Right lobe of liver (tissue), 4 donors: ENCODE results near the gene MYRFL.

Experiments
- POLR2A ChIP-seq: fragments of 450-650 bp; IDR thresholded peaks from one replicate; pipeline ENCODE4 v1.6.1; 2017; ENCODE audit warnings: antibody characterized with exemption, mild to moderate bottlenecking
- TF ChIP-seq, protein P1 (sequence below), 4 donors: fragments of 200-600 bp in 3 of 4; fragments of 450-650 bp in 1 of 4; IDR thresholded peaks; one replicate each; pipeline versions ENCODE4 v1.5.1 to v1.8.0; 2016 to 2022; ENCODE audit warnings: antibody characterized with exemption in 4 of 4, mild to moderate bottlenecking in 2 of 4
- donor health status: DM: no; HTN: no; CAD: no.
- donor health status: DM: no; HTN: no; CAD: no.
- donor health status: DM: no; HTN: yes; CAD: no.

DNA sequence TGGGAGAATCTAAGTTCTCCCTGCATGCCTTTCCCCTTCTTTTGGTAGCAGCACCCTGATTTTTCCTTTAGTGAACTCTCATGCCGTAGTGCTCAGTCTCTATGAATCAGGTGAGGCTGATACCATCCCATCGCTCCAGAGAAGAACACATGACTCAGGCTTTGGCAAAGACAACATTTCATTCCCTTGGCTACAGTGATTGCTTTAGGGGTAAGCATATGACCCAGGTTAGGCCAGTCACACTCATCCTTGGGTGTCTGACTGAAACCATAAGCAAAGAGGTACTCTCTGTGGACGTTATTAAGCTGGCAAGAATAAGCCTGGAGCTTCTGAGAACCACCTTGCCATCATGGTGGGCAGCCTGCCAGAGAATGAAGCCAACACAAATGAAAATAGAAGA is 141.8 kb downstream of the MYRFL start:
- TF ChIP-seq, protein P1, sequence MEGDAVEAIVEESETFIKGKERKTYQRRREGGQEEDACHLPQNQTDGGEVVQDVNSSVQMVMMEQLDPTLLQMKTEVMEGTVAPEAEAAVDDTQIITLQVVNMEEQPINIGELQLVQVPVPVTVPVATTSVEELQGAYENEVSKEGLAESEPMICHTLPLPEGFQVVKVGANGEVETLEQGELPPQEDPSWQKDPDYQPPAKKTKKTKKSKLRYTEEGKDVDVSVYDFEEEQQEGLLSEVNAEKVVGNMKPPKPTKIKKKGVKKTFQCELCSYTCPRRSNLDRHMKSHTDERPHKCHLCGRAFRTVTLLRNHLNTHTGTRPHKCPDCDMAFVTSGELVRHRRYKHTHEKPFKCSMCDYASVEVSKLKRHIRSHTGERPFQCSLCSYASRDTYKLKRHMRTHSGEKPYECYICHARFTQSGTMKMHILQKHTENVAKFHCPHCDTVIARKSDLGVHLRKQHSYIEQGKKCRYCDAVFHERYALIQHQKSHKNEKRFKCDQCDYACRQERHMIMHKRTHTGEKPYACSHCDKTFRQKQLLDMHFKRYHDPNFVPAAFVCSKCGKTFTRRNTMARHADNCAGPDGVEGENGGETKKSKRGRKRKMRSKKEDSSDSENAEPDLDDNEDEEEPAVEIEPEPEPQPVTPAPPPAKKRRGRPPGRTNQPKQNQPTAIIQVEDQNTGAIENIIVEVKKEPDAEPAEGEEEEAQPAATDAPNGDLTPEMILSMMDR (IDR thresholded peaks at IDR 0.05) = no peak
- no peak for TF ChIP-seq POLR2A
